PFSK-1 (cell line): ENCODE data around the gene DDX6.

Experiments used
- FOXP2 ChIP-seq: optimal IDR thresholded peaks from 2 replicates; pipeline ENCODE3; 2011; ENCODE audit warnings: borderline replicate concordance, control low read depth, inconsistent platforms; ENCODE audit not compliant: insufficient read depth; ENCODE audit errors: extremely low read length, extremely low read depth
- POLR2AphosphoS5 ChIP-seq: IDR thresholded peaks from 2 replicates; pipeline ENCODE4 v1.6.1; 2012; ENCODE audit warnings: low read depth, mild to moderate bottlenecking, control low read depth, low read length, moderate library complexity
- SIN3A ChIP-seq: IDR thresholded peaks from 2 replicates; pipeline ENCODE4 v1.6.1; 2012; ENCODE audit warnings: mild to moderate bottlenecking, low read length, moderate library complexity, borderline replicate concordance; ENCODE audit not compliant: insufficient read depth
- TAF1 ChIP-seq: IDR thresholded peaks from 2 replicates; pipeline ENCODE4 v1.6.1; 2012; ENCODE audit warnings: low read length, control low read depth, borderline replicate concordance; ENCODE audit not compliant: insufficient read depth
- TF ChIP-seq, protein P1 (sequence below), 2 experiments: IDR thresholded peaks; 2 replicates each; pipeline versions ENCODE4 v1.6.1 to v1.8.0; 2011 to 2012; ENCODE audit warnings: low read depth in 2 of 2, low read length in 2 of 2, control low read depth in 1 of 2, inconsistent platforms in 1 of 2, mild to moderate bottlenecking in 1 of 2, moderate library complexity in 1 of 2; ENCODE audit not compliant: insufficient read depth in 1 of 2

DDX6 gene

DNA sequence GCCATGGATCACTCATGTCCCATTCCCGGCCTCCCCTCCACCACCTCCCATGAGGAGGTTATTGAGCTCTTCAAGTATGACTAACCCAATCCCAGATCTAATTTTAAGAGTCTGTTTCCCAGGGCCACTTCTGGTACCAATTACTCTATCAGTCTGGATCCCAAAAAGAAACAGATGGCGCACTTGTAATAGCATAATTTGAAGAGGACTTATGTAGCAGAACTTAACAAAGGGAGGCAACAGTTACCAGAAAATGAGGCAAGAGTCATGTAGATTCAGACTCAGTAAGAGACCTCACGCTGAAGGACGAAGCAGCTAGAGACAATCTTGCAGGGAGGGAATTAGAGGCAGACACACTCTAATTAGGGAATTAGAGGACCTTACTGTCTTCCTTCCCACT is 46.9 kb downstream of the DDX6 start:
- TF ChIP-seq FOXP2, result no peak
- no peak for TF ChIP-seq SIN3A
- no peak for TF ChIP-seq POLR2AphosphoS5
- no peak for TF ChIP-seq TAF1
- TF ChIP-seq, protein P1, sequence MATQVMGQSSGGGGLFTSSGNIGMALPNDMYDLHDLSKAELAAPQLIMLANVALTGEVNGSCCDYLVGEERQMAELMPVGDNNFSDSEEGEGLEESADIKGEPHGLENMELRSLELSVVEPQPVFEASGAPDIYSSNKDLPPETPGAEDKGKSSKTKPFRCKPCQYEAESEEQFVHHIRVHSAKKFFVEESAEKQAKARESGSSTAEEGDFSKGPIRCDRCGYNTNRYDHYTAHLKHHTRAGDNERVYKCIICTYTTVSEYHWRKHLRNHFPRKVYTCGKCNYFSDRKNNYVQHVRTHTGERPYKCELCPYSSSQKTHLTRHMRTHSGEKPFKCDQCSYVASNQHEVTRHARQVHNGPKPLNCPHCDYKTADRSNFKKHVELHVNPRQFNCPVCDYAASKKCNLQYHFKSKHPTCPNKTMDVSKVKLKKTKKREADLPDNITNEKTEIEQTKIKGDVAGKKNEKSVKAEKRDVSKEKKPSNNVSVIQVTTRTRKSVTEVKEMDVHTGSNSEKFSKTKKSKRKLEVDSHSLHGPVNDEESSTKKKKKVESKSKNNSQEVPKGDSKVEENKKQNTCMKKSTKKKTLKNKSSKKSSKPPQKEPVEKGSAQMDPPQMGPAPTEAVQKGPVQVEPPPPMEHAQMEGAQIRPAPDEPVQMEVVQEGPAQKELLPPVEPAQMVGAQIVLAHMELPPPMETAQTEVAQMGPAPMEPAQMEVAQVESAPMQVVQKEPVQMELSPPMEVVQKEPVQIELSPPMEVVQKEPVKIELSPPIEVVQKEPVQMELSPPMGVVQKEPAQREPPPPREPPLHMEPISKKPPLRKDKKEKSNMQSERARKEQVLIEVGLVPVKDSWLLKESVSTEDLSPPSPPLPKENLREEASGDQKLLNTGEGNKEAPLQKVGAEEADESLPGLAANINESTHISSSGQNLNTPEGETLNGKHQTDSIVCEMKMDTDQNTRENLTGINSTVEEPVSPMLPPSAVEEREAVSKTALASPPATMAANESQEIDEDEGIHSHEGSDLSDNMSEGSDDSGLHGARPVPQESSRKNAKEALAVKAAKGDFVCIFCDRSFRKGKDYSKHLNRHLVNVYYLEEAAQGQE (IDR thresholded peaks at IDR 0.05; ENCODE audit: insufficient read depth in 1 of 2, low read depth in 2 of 2, low read length in 2 of 2), result no peak

DNA sequence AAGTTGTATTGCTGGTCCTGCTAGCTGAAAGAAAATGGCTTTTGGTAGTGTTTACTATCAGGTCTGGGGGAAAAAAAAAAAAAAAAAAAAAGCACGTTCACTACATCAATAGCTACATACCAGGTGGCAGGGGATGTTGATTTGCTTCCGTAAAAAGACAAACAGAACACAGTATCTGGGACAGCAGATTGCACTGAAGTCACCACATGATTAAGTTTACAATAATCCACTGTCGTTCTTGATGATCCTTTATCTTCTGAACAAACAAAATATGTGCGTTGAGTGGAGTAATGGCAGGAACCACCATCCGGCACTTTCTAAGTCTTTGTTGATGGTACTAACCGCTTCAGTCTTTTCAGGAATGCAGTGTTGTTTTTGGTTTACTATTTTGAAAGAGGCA is 48.7 kb downstream of the DDX6 start:
- TF ChIP-seq, protein P1 (IDR thresholded peaks at IDR 0.05; ENCODE audit: insufficient read depth in 1 of 2, low read depth in 2 of 2, low read length in 2 of 2), result no peak
- TF ChIP-seq SIN3A, result no peak
- no peak for TF ChIP-seq FOXP2

DNA sequence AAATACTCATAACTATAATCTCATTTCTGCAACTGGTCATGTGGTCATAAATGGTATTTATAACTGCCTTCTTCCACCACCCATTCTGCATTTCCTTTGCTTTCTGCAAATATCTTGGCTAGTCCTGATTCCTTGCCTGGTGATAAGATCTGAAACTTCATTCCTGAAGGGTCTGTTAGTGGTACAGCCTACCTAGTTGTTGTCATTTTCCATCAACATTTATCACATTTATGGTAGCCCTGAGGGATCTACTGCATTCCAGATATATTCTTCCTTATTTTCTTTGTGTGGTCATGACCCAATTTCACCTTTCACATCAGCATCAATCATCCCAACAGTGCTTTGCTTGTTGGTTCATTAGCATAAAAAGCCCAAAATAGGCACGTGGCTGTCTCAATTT is 50.1 kb downstream of the DDX6 start:
- TF ChIP-seq, protein P1 (IDR thresholded peaks at IDR 0.05; ENCODE audit: insufficient read depth in 1 of 2, low read depth in 2 of 2, low read length in 2 of 2), result no peak
- TF ChIP-seq SIN3A (no peak), FOXP2 (no peak), POLR2AphosphoS5 (no peak), TAF1 (no peak)

DNA sequence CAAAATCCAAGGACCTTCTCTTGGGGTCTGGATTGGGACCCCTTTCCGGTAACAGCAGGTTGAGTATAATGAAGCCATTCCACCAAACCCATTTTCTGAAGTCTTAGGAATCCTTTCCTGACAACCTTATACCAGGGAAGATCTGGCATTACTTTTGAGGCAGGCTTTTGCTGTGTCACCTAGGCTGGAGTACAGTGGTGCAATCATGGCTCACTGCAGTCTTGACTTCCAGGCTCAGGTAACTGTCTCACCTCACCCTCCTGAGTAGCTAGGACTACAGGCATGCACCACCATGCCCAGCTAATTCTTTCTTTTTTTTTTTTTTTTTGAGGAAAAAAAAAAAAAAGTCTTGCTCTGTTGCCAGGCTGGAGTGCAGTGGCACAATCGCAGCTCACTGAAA is 55.8 kb downstream of the DDX6 start:
- TF ChIP-seq SIN3A (no peak), TAF1 (no peak), FOXP2 (no peak)

DNA sequence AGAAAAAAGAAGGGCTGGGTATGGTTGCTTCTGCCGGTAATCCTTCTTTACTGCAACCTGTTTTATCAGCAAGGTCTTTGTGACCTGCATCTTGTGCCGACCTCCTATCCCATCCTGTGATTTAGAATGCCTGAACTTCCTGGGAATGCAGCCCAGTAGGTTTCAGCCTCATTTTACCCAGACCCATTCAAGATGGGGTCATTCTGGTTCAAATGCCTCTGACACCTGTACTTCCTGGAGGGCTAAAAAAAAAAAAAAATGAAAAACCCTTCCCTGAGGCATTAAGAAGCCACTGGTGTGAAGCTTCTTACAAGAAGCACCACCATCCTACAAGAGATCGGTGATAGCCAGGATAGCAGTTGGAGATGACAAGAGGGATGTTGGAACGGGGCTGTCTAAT is 56.9 kb downstream of the DDX6 start:
- TF ChIP-seq, protein P1 (IDR thresholded peaks at IDR 0.05; ENCODE audit: insufficient read depth in 1 of 2, low read depth in 2 of 2, low read length in 2 of 2), result no peak
- TF ChIP-seq TAF1 (no peak), SIN3A (no peak), FOXP2 (no peak), POLR2AphosphoS5 (no peak)

DNA sequence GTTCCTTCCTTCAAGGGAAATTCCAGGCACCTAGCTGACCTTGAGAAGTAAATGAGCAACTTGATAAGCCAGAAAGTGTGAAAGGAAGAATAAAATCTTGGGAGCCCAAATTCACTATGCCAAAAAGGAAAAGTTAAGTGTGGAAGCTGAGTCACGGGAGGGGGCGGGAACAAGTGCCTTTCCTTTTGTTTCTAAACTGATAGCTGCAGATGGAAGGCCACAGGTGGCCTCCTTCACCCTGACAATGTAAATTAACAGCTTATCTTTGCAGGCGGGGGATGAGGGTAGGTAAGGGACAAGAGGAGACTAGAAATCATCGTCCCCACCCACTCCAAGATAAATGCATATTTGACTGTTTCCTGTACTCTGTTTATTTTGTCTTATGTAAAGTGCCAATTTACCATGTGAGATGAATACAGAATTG is 75.1 kb downstream of the DDX6 start:
- no peak for TF ChIP-seq SIN3A
- no peak for TF ChIP-seq FOXP2
- no peak for TF ChIP-seq TAF1
- TF ChIP-seq, protein P1 (IDR thresholded peaks at IDR 0.05; ENCODE audit: insufficient read depth in 1 of 2, low read depth in 2 of 2, low read length in 2 of 2), result no peak
- no peak for TF ChIP-seq POLR2AphosphoS5
